Measurements from ENCODE around the gene VIPR2.

The VIPR2 gene

GRCh38 chr7:159130820-159131219 is 13.8 kb downstream of the VIPR2 start:
- no peak for TF ChIP-seq CTCF (IDR thresholded peaks at IDR 0.05)

- TF ChIP-seq CTCF (IDR thresholded peaks at IDR 0.05) = no peak
Measured at GRCh38 chr7:159130199-159130775, 14.4 kb downstream of the VIPR2 start.

GRCh38 chr7:159128767-159129166 is 15.9 kb downstream of the VIPR2 start:
- no peak for TF ChIP-seq CTCF (IDR thresholded peaks at IDR 0.05)

GRCh38 chr7:159127691-159128642 is 16.7 kb downstream of the VIPR2 start:
- TF ChIP-seq CTCF (IDR thresholded peaks at IDR 0.05) = no peak

- no peak for TF ChIP-seq CTCF (IDR thresholded peaks at IDR 0.05)
Measured at GRCh38 chr7:159126311-159127260, 18.1 kb downstream of the VIPR2 start.

GRCh38 chr7:159125955-159126270 is 18.8 kb downstream of the VIPR2 start:
- TF ChIP-seq CTCF (IDR thresholded peaks at IDR 0.05) = no peak

All from LNCAP (cell line).